GM13976 (cell line): ENCODE data around the gene VTI1A.

Experiments
- DNase-seq: peaks from one replicate; pipeline ENCODE4 v3.0.0; 2012; ENCODE audit warnings: low spot score
- CTCF ChIP-seq: IDR thresholded peaks from 2 replicates; pipeline ENCODE4 v1.5.1; 2012; ENCODE audit warnings: borderline replicate concordance, mild to moderate bottlenecking; ENCODE audit not compliant: insufficient read depth; ENCODE audit errors: extremely low read depth, missing control alignments, control extremely low read depth
- in situ Hi-C: fragments of 300-500 bp; cut with MboI; formaldehyde crosslinking; loops from one replicate; pipeline ENCODE4 v1.12.0; 2022; ENCODE audit warnings: low sequenced_read_pairs, mixed read lengths, inconsistent platforms; ENCODE audit not compliant: unreplicated experiment

VTI1A gene

GRCh38 chr10:112429654-112430230 is 17.3 kb upstream of the VTI1A start:
- DNase-seq: no peak
- in situ Hi-C loops: no loop called here
- TF ChIP-seq CTCF: no peak

- in situ Hi-C loops: no loop called here
- no peak for DNase-seq
- no peak for TF ChIP-seq CTCF
These were observed 13.9 kb upstream of the VTI1A start for GRCh38 chr10:112433136-112433535.

- TF ChIP-seq CTCF: no peak
- in situ Hi-C loops: no loop called here
These were observed 11.9 kb upstream of the VTI1A start for GRCh38 chr10:112434988-112435619.

GRCh38 chr10:112438356-112438755 is 8.7 kb upstream of the VTI1A start:
- in situ Hi-C loops: no loop called here
- no peak for TF ChIP-seq CTCF
- no peak for DNase-seq

More at GRCh38 chr10:112434988-112435619, 11.9 kb upstream of the VTI1A start:
- no peak for DNase-seq

- no peak for DNase-seq
- in situ Hi-C loops: no loop called here
- no peak for TF ChIP-seq CTCF
These were observed 5.5 kb upstream of the VTI1A start for GRCh38 chr10:112441520-112441919.

GRCh38 chr10:112442063-112442462 is 5.0 kb upstream of the VTI1A start:
- TF ChIP-seq CTCF: no peak
- no peak for DNase-seq
- in situ Hi-C loops: no loop called here
